GM12878 (cell line): ENCODE results near the gene OR1F1. TPM values are rescaled to one million over a fixed set of nuclear protein-coding genes. Genes with fewer than 3 reads are reported as not detected.

Experiments used
- ATAC-seq: fragments of 200-7000 bp; cut with Tn5 transposase; 3 replicates; pipeline ENCODE4 v1.9.1; 2020; ENCODE audit warnings: mild to moderate bottlenecking, moderate library complexity
- BruUV-seq: library from RNA; stranded (reverse); fragments of 400-500 nt; replicated peaks from 2 replicates; lab custom pipeline; 2021; lab: Mats Ljungman, UMichigan
- CTCF ChIA-PET: fragments of 300-600 bp; sonication (Branson Sonifier 250); formaldehyde crosslinking; extraction: SDS; loops from one replicate; lab custom pipeline; 2021; ENCODE audit warnings: inconsistent platforms; lab: Yijun Ruan, JAX
- POLR2A ChIA-PET: fragments of 350-600 bp; formaldehyde crosslinking; extraction: SDS; loops from one replicate; lab custom pipeline; 2021; ENCODE audit warnings: inconsistent platforms; lab: Charles Lee
- RAD21 ChIA-PET: fragments of 300-600 bp; sonication (Branson Sonifier 250); formaldehyde crosslinking; loops from one replicate; lab custom pipeline; 2023; ENCODE audit warnings: antibody characterized with exemption; ENCODE audit not compliant: unreplicated experiment; lab: Charles Lee
- SMC1A ChIA-PET: fragments of 300-600 bp; sonication (Branson Sonifier 250); formaldehyde crosslinking; loops from one replicate; lab custom pipeline; 2023; ENCODE audit not compliant: unreplicated experiment, uncharacterized antibody; lab: Charles Lee
- DNase-seq: peaks from one replicate; pipeline ENCODE4 v3.0.0-alpha.2; 2011; ENCODE audit warnings: low read depth, low spot score
- FAIRE-seq: peaks from 3 replicates; lab custom pipeline; 2011; peaks lifted over from hg19 to GRCh38; lab: Jason Lieb, UNC
- H2AFZ ChIP-seq: 2 replicates; pipeline ENCODE4 v1.6.0; 2011; ENCODE audit warnings: low read depth, low read length, control low read depth; ENCODE audit not compliant: control insufficient read depth
- H3K27ac ChIP-seq: 2 replicates; pipeline ENCODE4 v1.5.1; 2011; ENCODE audit warnings: control low read depth; ENCODE audit not compliant: control insufficient read depth, insufficient read depth
- H3K27me3 ChIP-seq, 2 experiments: replicated peaks in 1 of 2; 2 replicates each; pipeline versions ENCODE4 v1.6.0 to v1.6.1; 2011; ENCODE audit warnings: low read length in 1 of 2; ENCODE audit not compliant: control insufficient read depth in 2 of 2, insufficient read depth in 2 of 2
- H3K36me3 ChIP-seq, 2 experiments: 2 replicates each; pipeline ENCODE4 v1.5.1; 2011; ENCODE audit warnings: low read length in 1 of 2; ENCODE audit not compliant: control insufficient read depth in 2 of 2, insufficient read depth in 2 of 2
- H3K4me1 ChIP-seq: 2 replicates; pipeline ENCODE4 v1.6.1; 2011; ENCODE audit warnings: mild to moderate bottlenecking, low read length, moderate library complexity, mixed read lengths; ENCODE audit not compliant: control insufficient read depth, insufficient read depth
- H3K4me2 ChIP-seq: 2 replicates; pipeline ENCODE4 v1.6.0; 2011; ENCODE audit warnings: control low read depth; ENCODE audit not compliant: control insufficient read depth, insufficient read depth
- H3K4me3 ChIP-seq: fragments of 200-600 bp; sonication (generic); 2 replicates; pipeline ENCODE4 v1.5.1; 2016
- H3K79me2 ChIP-seq: 2 replicates; pipeline ENCODE4 v1.6.0; 2011; ENCODE audit warnings: low read length; ENCODE audit not compliant: control insufficient read depth, insufficient read depth
- H3K9ac ChIP-seq: 2 replicates; pipeline ENCODE4 v1.8.0; 2011; ENCODE audit warnings: low read length, control low read depth, mixed read lengths; ENCODE audit not compliant: control insufficient read depth, insufficient read depth
- H3K9me3 ChIP-seq: replicated peaks from 3 replicates; pipeline ENCODE4 v1.5.1; 2011; ENCODE audit warnings: mild to moderate bottlenecking, low read length; ENCODE audit not compliant: control insufficient read depth, insufficient read depth
- H4K20me1 ChIP-seq: 2 replicates; pipeline ENCODE4 v1.6.0; 2011; ENCODE audit not compliant: control insufficient read depth, insufficient read depth
- CBX5 ChIP-seq: sonication (generic); IDR thresholded peaks from 2 replicates; pipeline ENCODE4 v1.6.1; 2016; ENCODE audit warnings: low read depth, moderate library complexity, mild to moderate bottlenecking, inconsistent platforms
- IKZF2 ChIP-seq, 2 experiments: fragments of 450-650 bp; IDR thresholded peaks; 2 replicates each; pipeline ENCODE4 v1.6.1; 2017; ENCODE audit warnings: mild to moderate bottlenecking in 2 of 2, moderate library complexity in 2 of 2
- JUND ChIP-seq: IDR thresholded peaks from 2 replicates; pipeline ENCODE4 v1.6.1; 2012; ENCODE audit warnings: low read depth, mild to moderate bottlenecking, low read length, improper control_type of control experiment, moderate library complexity
- MYB ChIP-seq: fragments of 150-350 bp; IDR thresholded peaks from 2 replicates; pipeline ENCODE4 v1.6.1; 2014; ENCODE audit warnings: mild to moderate bottlenecking, low read depth, low read length, borderline replicate concordance
- NFIC ChIP-seq: IDR thresholded peaks from 2 replicates; pipeline ENCODE4 v1.6.1; 2012; ENCODE audit warnings: low read depth, mild to moderate bottlenecking, inconsistent platforms, low read length, moderate library complexity
- NRF1 ChIP-seq: conservative IDR thresholded peaks from 2 replicates; pipeline ENCODE4 v1.6.1; 2011; ENCODE audit warnings: mild to moderate bottlenecking, low read depth, low read length, improper control_type of control experiment
- RAD21 ChIP-seq: IDR thresholded peaks from 2 replicates; pipeline ENCODE4 v1.6.1; 2011; ENCODE audit warnings: mild to moderate bottlenecking, low read depth, low read length, moderate library complexity; ENCODE audit not compliant: insufficient read depth
- RCOR1 ChIP-seq: conservative IDR thresholded peaks from 2 replicates; pipeline ENCODE4 v1.6.1; 2012; ENCODE audit warnings: low read depth, low read length, improper control_type of control experiment
- TCF3 ChIP-seq: IDR thresholded peaks from 2 replicates; pipeline ENCODE4 v1.6.1; 2012; ENCODE audit warnings: low read depth, mild to moderate bottlenecking, low read length, borderline replicate concordance; ENCODE audit not compliant: insufficient read depth
- USF1 ChIP-seq: IDR thresholded peaks from 2 replicates; pipeline ENCODE4 v1.6.1; 2011; ENCODE audit warnings: borderline replicate concordance, low read depth, mild to moderate bottlenecking, moderate library complexity, mixed read lengths, low read length; ENCODE audit not compliant: insufficient read depth; ENCODE audit errors: extremely low read length
- ZBTB4 ChIP-seq: fragments of 450-650 bp; formaldehyde crosslinking; IDR thresholded peaks from 2 replicates; pipeline ENCODE4 v1.4.0; 2022; ENCODE audit warnings: mild to moderate bottlenecking, moderate library complexity
- ZBTB40 ChIP-seq: fragments of 450-650 bp; IDR thresholded peaks from 2 replicates; pipeline ENCODE4 v1.6.1; 2016; ENCODE audit warnings: mild to moderate bottlenecking, moderate library complexity, borderline replicate concordance
- WGBS: methylation state at CpG from one replicate; pipeline ENCODE4 v1.1.6; 2016; ENCODE audit warnings: low lambda C conversion rate; ENCODE audit not compliant: insufficient replicate concordance, insufficient coverage; ENCODE audit errors: missing lambda C conversion rate; 5-methylcytosine and 5-hydroxymethylcytosine counted together
- in situ Hi-C: fragments of 300-500 bp; cut with MboI; formaldehyde crosslinking; loops from 9 replicates; pipeline ENCODE4 v1.14.3; 2018; ENCODE audit warnings: mixed read lengths
- intact Hi-C: fragments of 100-400 bp; cut with micrococcal nuclease; formaldehyde crosslinking; loops from one replicate; pipeline ENCODE4 v1.14.2; 2022; ENCODE audit not compliant: unreplicated experiment
- polyA plus RNA-seq, 11 experiments: library from polyadenylated mRNA; depleted of rRNA in 4 of 11; unstranded in 6 of 11; stranded (reverse) in 5 of 11; fragments of >200 nt; fragmentation: Nextera tagmentation in 4 of 11; fragmentation: Illumina TruSeq in 1 of 11; extraction: Ambion mirVana in 4 of 11; extraction: Trizol in 1 of 11; gene quantifications; 1 replicate in 1 of 11; 2 replicates in 10 of 11; pipeline versions ENCODE4 v1.2.1 to v1.2.3, GENCODE V29; 2011 to 2016; ENCODE audit warnings: inconsistent platforms in 2 of 11, missing spikeins in 2 of 11, low read depth in 1 of 11
- total RNA-seq, 4 experiments: library from RNA; depleted of rRNA in 3 of 4; stranded (reverse); fragments of >200 nt in 3 of 4; fragmentation: Illumina TruSeq in 1 of 4; extraction: Trizol in 1 of 4; gene quantifications; 2 replicates each; pipeline versions ENCODE4 v1.2.1 to v1.2.3, GENCODE V29; 2013 to 2021

OR1F1 gene
- total and polyA plus RNA-seq, 10 of the 15 experiments (the other 5 are each of a cell fraction or from before 2014, with no cell fraction given) = 0.10 to 0.14 (median 0.12) TPM; not detected in 7

GRCh38 chr16:3171181-3171854 lies 16.7 kb upstream of the OR1F1 start:
- Histone ChIP-seq H3K79me2 (no peaks in the 10 kb centered on the region), H3K36me3 (no peaks in the 10 kb centered on the region), H2AFZ (peak overlapping the region; percentile 69), H3K4me1 (peaks cover 35% of the 10 kb centered on the region), H3K4me3 (peak overlapping the region; percentile 69), H3K27ac (peak overlapping the region; percentile 48), H4K20me1 (no peaks in the 10 kb centered on the region), H3K9me3 (no peaks in the 10 kb centered on the region), H3K27me3 (no peaks in the 10 kb centered on the region; a peak in 2 of 4 replicates), H3K9ac (peak overlapping the region; percentile 61; the same call in 1 of the 2 replicates), H3K4me2 (peak overlapping the region; percentile 92)
- in situ Hi-C loops = no loop called here
- ChIA-PET SMC1A (interaction anchor here (1.0 to 1.4 kb wide), 4 partner anchors 13 to 139 kb away, joined by 3 to 6 read pairs (median 4); no protein-coding TSS in a partner anchor), RAD21 (interaction anchor here (0.6 to 2.2 kb wide), 8 partner anchors 19 to 476 kb away, joined by 3 to 8 read pairs (median 4); no protein-coding TSS in a partner anchor), CTCF (interaction anchor here (1.1 to 6.0 kb wide), 10 partner anchors 11 to 286 kb away, joined by 3 to 56 read pairs (median 6); partner anchors contain the start of genes OR1F1 and ZNF213), POLR2A (interaction anchor here (0.6 to 2.6 kb wide), 6 partner anchors 13 to 286 kb away, joined by 3 to 16 read pairs (median 4); partner anchors contain the start of gene ZNF213)
- WGBS = under 1% methylated on average over 33 of the region's 35 CpGs
- FAIRE-seq (no peak), DNase-seq (no peak), ATAC-seq (peak; percentile 78)
- no TSS peak for BruUV-seq
- intact Hi-C loops = loop anchor here (2.0 kb wide), 1 partner anchor 15 kb away; no protein-coding TSS in a partner anchor
- TF ChIP-seq ZBTB40 = no peak
- TF ChIP-seq TCF3 = 0 out of 2 replicates have a peak, but pooled peaks have one; percentile 9
- 0 out of 4 replicates have a peak, but pooled peaks of 1 of the 2 experiments have one; percentile 16 for TF ChIP-seq IKZF2 (IDR thresholded peaks at IDR 0.05)
- no peak for TF ChIP-seq NFIC
- no peak for TF ChIP-seq JUND
- no peak for TF ChIP-seq MYB
- TF ChIP-seq RCOR1 = no peak
- TF ChIP-seq RAD21 = no peak
- no peak for TF ChIP-seq USF1
- TF ChIP-seq NRF1 = no peak
- no peak for TF ChIP-seq ZBTB4
- TF ChIP-seq CBX5 = no peak
